Panc1 (cell line): ENCODE results near the gene SEC22A. TPM values are rescaled to one million over a fixed set of nuclear protein-coding genes. Genes with fewer than 3 reads are reported as not detected.

ENCODE experiments used
- ATAC-seq: fragments of 200-7000 bp; cut with Tn5 transposase; 2 replicates; pipeline ENCODE4 v1.9.1; 2020; ENCODE audit warnings: mild to moderate bottlenecking, moderate library complexity
- BruUV-seq: library from RNA; stranded (reverse); fragments of 400-500 nt; replicated peaks from 2 replicates; lab custom pipeline; 2021; lab: Mats Ljungman, UMichigan
- CTCF ChIA-PET: fragments of 300-600 bp; sonication (Branson Sonifier 250); formaldehyde crosslinking; loops from one replicate; lab custom pipeline; 2022; ENCODE audit warnings: antibody characterized with exemption; lab: Charles Lee
- POLR2A ChIA-PET: fragments of 300-600 bp; sonication (Branson Sonifier 250); formaldehyde crosslinking; loops from one replicate; lab custom pipeline; 2022; ENCODE audit warnings: antibody characterized with exemption; lab: Charles Lee
- DNase-seq: peaks from one replicate; pipeline ENCODE4 v3.0.0-alpha.2; 2010; ENCODE audit warnings: low read depth, low spot score
- H3K27ac ChIP-seq: 2 replicates; pipeline ENCODE4 v1.5.1; 2011; ENCODE audit warnings: mild to moderate bottlenecking, low read length, inconsistent platforms
- H3K27me3 ChIP-seq: fragments of 200-500 bp; sonication (Bioruptor generic); 2 replicates; pipeline ENCODE4 v1.6.0; 2014; ENCODE audit warnings: low read length, inconsistent platforms; ENCODE audit not compliant: control insufficient read depth, insufficient read depth
- H3K36me3 ChIP-seq: fragments of 200-500 bp; sonication (Bioruptor generic); 2 replicates; pipeline ENCODE4 v1.5.1; 2014; ENCODE audit warnings: inconsistent platforms, mild to moderate bottlenecking, low read length, moderate library complexity; ENCODE audit not compliant: control insufficient read depth, insufficient read depth
- H3K4me1 ChIP-seq: 2 replicates; pipeline ENCODE4 v1.5.1; 2011; ENCODE audit warnings: inconsistent platforms, mild to moderate bottlenecking, low read length, moderate library complexity; ENCODE audit not compliant: control insufficient read depth, insufficient read depth
- H3K4me3 ChIP-seq, 2 experiments: 2 replicates each; pipeline ENCODE4 v1.5.1; 2011 to 2012; ENCODE audit warnings: low read depth in 2 of 2, low read length in 2 of 2, mild to moderate bottlenecking in 2 of 2, inconsistent platforms in 1 of 2, moderate library complexity in 1 of 2
- H3K9me3 ChIP-seq: fragments of 200-500 bp; sonication (Bioruptor generic); 2 replicates; pipeline ENCODE4 v1.5.1; 2014; ENCODE audit warnings: low read depth, mild to moderate bottlenecking, inconsistent platforms, low read length, moderate library complexity; ENCODE audit not compliant: control insufficient read depth, insufficient read depth
- POLR2AphosphoS5 ChIP-seq: IDR thresholded peaks from 2 replicates; pipeline ENCODE4 v1.6.1; 2012; ENCODE audit warnings: mild to moderate bottlenecking, low read depth, low read length, moderate library complexity
- SIN3A ChIP-seq: IDR thresholded peaks from 2 replicates; pipeline ENCODE4 v1.6.1; 2012; ENCODE audit warnings: low read depth, mild to moderate bottlenecking, low read length, moderate library complexity, borderline replicate concordance; ENCODE audit not compliant: insufficient read depth
- TCF7L2 ChIP-seq: IDR thresholded peaks from 2 replicates; pipeline ENCODE4 v1.6.1; 2011; ENCODE audit warnings: mild to moderate bottlenecking, low read depth, low read length, inconsistent platforms
- in situ Hi-C: cut with HindIII; loops from 2 replicates; pipeline ENCODE4 v1.10.0; 2016; ENCODE audit warnings: low sequenced_read_pairs, low pct_unique_long_range_greater_than_20kb
- intact Hi-C: fragments of 100-400 bp; cut with micrococcal nuclease; formaldehyde crosslinking; loops from one replicate; pipeline ENCODE4 v1.10.0; 2022; ENCODE audit not compliant: unreplicated experiment
- total RNA-seq: library from RNA; stranded (reverse); gene quantifications from one replicate; pipeline ENCODE4 v1.2.1, GENCODE V29; 2021; ENCODE audit not compliant: unreplicated experiment
- TF ChIP-seq, protein P1 (sequence below): fragments of 450-650 bp; IDR thresholded peaks from 2 replicates; pipeline ENCODE4 v1.5.1; 2017; ENCODE audit warnings: mild to moderate bottlenecking
- TF ChIP-seq, protein P2 (sequence below), 2 experiments: IDR thresholded peaks; 2 replicates each; pipeline ENCODE4 v1.6.1; 2011 to 2012; ENCODE audit warnings: low read depth in 2 of 2, control low read depth in 1 of 2, low read length in 1 of 2, mild to moderate bottlenecking in 1 of 2, moderate library complexity in 1 of 2; ENCODE audit not compliant: insufficient read depth in 1 of 2

The SEC22A gene
- total RNA-seq, 1 experiment from 2014 or later, result 22.7 TPM

DNA sequence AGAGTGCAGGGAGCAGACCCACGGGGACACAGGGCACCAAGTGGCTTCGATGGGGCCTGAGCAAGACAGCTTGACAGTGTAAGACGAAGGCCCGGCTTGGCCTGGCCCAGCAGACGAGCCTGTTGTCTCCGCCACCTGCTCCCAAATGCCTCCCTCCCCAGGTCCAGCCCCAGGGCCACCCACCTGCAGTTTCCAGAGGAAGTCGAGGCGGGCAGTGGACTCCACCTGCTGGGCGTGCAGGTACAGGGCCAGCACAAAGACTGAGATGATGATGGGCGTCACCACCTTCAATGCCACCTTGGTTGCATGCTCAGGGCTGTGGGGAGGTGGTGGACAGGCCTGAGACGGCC is 94.1 kb downstream of the SEC22A start:
- Histone ChIP-seq H3K9me3 (no peaks in the 10 kb centered on the region), H3K4me1 (no peaks in the 10 kb centered on the region), H3K36me3 (no peaks in the 10 kb centered on the region), H3K27me3 (peaks cover 6% of the 10 kb centered on the region), H3K27ac (no peak overlapping the region), H3K4me3 (no peak overlapping the region)
- in situ Hi-C loops (no loop called here), intact Hi-C loops (no loop called here)
- ChIA-PET POLR2A (interaction anchor here (0.6 kb wide), 1 partner anchor 276 kb away, joined by 5 read pairs; no protein-coding TSS in a partner anchor), CTCF (no interaction called here)
- ATAC-seq (no peak), DNase-seq (no peak)
- BruUV-seq, result no TSS peak
- TF ChIP-seq, protein P1, sequence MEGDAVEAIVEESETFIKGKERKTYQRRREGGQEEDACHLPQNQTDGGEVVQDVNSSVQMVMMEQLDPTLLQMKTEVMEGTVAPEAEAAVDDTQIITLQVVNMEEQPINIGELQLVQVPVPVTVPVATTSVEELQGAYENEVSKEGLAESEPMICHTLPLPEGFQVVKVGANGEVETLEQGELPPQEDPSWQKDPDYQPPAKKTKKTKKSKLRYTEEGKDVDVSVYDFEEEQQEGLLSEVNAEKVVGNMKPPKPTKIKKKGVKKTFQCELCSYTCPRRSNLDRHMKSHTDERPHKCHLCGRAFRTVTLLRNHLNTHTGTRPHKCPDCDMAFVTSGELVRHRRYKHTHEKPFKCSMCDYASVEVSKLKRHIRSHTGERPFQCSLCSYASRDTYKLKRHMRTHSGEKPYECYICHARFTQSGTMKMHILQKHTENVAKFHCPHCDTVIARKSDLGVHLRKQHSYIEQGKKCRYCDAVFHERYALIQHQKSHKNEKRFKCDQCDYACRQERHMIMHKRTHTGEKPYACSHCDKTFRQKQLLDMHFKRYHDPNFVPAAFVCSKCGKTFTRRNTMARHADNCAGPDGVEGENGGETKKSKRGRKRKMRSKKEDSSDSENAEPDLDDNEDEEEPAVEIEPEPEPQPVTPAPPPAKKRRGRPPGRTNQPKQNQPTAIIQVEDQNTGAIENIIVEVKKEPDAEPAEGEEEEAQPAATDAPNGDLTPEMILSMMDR, result no peak; the same call in 1 of the 2 replicates
- TF ChIP-seq POLR2AphosphoS5 (no peak), SIN3A (no peak), TCF7L2 (no peak)
- TF ChIP-seq, protein P2, sequence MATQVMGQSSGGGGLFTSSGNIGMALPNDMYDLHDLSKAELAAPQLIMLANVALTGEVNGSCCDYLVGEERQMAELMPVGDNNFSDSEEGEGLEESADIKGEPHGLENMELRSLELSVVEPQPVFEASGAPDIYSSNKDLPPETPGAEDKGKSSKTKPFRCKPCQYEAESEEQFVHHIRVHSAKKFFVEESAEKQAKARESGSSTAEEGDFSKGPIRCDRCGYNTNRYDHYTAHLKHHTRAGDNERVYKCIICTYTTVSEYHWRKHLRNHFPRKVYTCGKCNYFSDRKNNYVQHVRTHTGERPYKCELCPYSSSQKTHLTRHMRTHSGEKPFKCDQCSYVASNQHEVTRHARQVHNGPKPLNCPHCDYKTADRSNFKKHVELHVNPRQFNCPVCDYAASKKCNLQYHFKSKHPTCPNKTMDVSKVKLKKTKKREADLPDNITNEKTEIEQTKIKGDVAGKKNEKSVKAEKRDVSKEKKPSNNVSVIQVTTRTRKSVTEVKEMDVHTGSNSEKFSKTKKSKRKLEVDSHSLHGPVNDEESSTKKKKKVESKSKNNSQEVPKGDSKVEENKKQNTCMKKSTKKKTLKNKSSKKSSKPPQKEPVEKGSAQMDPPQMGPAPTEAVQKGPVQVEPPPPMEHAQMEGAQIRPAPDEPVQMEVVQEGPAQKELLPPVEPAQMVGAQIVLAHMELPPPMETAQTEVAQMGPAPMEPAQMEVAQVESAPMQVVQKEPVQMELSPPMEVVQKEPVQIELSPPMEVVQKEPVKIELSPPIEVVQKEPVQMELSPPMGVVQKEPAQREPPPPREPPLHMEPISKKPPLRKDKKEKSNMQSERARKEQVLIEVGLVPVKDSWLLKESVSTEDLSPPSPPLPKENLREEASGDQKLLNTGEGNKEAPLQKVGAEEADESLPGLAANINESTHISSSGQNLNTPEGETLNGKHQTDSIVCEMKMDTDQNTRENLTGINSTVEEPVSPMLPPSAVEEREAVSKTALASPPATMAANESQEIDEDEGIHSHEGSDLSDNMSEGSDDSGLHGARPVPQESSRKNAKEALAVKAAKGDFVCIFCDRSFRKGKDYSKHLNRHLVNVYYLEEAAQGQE (IDR thresholded peaks at IDR 0.05; ENCODE audit: insufficient read depth in 1 of 2, low read depth in 2 of 2, low read length in 1 of 2), result no peak

DNA sequence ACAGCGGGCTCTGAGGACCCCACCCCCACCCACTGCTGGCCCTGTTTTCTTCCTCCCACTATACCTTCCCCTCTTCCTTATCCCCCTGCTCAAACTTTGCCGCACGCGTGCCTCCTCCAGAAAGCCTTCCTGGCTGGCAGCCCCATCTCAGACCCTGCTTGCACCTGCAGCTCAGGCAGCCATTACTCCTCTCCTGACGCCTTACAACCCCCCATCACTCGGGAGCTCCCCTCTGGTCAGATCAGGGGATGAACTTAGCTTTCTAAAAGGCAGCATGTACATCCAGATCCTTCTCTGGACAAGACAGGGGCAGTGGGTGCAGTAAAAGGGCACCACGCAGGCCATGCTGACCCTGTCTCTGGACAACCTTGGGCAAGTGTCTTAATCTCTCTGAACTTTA is 94.5 kb downstream of the SEC22A start:
- Histone ChIP-seq H3K4me3 (no peak overlapping the region), H3K27me3 (peaks cover 6% of the 10 kb centered on the region), H3K27ac (no peak overlapping the region), H3K36me3 (no peaks in the 10 kb centered on the region), H3K9me3 (no peaks in the 10 kb centered on the region), H3K4me1 (no peaks in the 10 kb centered on the region)
- BruUV-seq, result no TSS peak
- ChIA-PET POLR2A (interaction anchor here (0.6 kb wide), 1 partner anchor 275 kb away, joined by 5 read pairs; no protein-coding TSS in a partner anchor), CTCF (no interaction called here)
- no peak for DNase-seq
- no peak for ATAC-seq
- intact Hi-C loops, result no loop called here
- TF ChIP-seq TCF7L2, result no peak
- TF ChIP-seq POLR2AphosphoS5, result no peak
- TF ChIP-seq, protein P2 (IDR thresholded peaks at IDR 0.05; ENCODE audit: insufficient read depth in 1 of 2, low read depth in 2 of 2, low read length in 1 of 2), result no peak
- TF ChIP-seq, protein P1, result no peak; the same call in 1 of the 2 replicates
- TF ChIP-seq SIN3A, result no peak
- in situ Hi-C loops, result no loop called here
